HUDEP-2 (cell line): ENCODE results near the gene KCNA10.

Experiments used
- DNase-seq, 76 experiments: peaks; one replicate each; lab custom pipeline; 2025; ENCODE audit not compliant: unreplicated experiment in 76 of 76; lab: John Stamatoyannopoulos, UW

The KCNA10 gene

GRCh38 chr1:110480356-110481096 lies 38.4 kb downstream of the KCNA10 start:
- DNase-seq, result no peak

GRCh38 chr1:110478886-110479285 lies 40.1 kb downstream of the KCNA10 start:
- no peak for DNase-seq

- no peak for DNase-seq
Observed at GRCh38 chr1:110477967-110478640, 40.9 kb downstream of the KCNA10 start.

DNA sequence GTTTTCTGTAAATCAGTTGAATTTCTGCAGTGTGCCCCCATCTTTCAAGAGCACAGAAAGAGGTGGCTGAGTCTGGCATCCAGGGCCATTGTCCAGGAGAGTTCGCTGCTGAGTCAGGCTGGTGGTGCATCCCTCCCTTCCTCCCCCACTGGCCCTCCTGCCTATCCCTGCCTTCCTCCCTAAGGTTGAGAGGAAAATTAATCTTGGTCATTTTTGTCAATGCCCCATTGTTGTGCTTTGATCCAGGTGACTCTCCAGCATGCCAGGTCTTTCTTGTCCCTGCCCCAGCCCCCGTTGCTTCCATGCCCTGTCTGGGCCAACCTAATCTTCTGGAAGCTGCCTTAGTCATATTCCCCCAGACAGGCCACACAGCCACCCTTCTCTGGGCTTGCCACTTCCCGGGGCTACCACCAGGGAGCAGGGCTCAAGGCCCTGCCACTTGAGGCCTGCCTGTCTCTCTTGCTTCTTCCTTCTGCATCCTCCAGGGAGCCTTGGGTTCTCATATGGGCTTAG lies 41.5 kb downstream of the KCNA10 start:
- no peak for DNase-seq

DNA sequence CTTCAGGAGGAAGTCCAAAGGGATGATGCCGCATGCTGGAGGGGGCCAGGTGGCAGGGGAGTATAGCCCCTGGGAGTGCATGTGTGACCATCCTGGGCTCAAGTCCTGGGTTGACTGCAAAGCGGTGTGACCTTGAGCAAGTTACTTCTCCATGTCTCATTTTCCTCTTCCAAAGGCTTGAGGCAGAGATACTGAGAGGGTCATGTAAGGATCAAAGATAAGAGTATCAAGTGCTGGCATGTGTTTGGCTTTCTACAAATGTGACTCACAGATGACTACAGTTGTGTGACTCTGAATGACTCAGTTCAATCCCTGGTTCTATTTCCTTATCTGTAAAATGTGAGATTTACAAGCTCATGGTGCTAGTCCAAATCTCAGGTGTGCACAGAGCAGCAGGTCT lies 41.9 kb downstream of the KCNA10 start:
- peak in 34 of 76 experiments; percentile 7 to 66 (median 32) for DNase-seq

- no peak for DNase-seq
Observed at GRCh38 chr1:110476028-110476765, 42.8 kb downstream of the KCNA10 start.

GRCh38 chr1:110475362-110476027 lies 43.5 kb downstream of the KCNA10 start:
- no peak for DNase-seq

- DNase-seq, result no peak
Observed at GRCh38 chr1:110474444-110474843, 44.5 kb downstream of the KCNA10 start.

GRCh38 chr1:110472546-110472945 lies 46.4 kb downstream of the KCNA10 start:
- no peak for DNase-seq

GRCh38 chr1:110471131-110471530 lies 47.8 kb downstream of the KCNA10 start:
- no peak for DNase-seq
